CD4-positive, alpha-beta T cell treated with Interleukin-17A for 4 hours (primary cell): ENCODE data around the gene GRM1.

Experiments
- DNase-seq: peaks from one replicate; pipeline ENCODE4 v3.0.0-alpha.2; 2020; ENCODE audit warnings: mixed read lengths

Gene GRM1

DNA sequence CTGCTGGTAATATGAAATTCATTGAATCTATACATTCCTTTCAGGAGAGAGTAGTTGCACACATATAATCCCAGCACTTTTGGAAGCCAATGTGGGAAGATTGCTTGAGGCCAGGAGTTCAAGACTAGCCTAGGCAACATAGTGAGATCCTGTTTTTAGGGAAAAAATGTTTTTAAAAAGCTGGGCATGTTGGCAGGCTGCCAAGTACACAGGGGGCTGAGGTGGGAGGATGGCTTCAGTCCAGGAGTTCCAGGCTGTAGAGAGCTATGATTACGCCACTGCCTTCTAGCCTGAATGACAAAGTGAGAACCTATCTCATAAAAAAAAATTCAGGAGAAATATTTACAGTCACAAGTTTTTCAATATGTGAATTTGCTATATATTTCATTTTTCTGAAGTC lies 71.9 kb downstream of the GRM1 start:
- DNase-seq, result no peak

GRCh38 chr6:146103416-146104072 lies 74.7 kb downstream of the GRM1 start:
- no peak for DNase-seq

GRCh38 chr6:146106532-146106931 lies 77.7 kb downstream of the GRM1 start:
- DNase-seq, result no peak

DNA sequence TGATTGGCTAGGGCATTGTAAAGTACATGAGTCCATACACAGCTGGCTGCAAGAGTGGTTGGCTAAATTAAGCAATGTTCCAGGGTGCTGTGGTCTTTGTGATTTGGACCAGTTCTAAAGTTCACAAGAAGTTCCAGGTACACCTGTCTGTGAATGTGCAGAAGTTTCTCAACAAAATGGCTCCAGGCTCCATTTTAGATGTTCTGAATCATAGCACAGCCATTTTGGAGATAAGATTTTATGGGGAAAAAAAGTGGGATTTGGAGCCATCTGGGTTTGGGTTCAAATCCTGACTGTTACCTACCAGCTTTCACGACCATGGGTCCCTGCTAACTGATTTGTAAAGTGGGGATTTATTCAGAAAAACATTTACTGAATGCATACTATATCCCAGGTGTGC lies 82.1 kb downstream of the GRM1 start:
- DNase-seq, result no peak

DNA sequence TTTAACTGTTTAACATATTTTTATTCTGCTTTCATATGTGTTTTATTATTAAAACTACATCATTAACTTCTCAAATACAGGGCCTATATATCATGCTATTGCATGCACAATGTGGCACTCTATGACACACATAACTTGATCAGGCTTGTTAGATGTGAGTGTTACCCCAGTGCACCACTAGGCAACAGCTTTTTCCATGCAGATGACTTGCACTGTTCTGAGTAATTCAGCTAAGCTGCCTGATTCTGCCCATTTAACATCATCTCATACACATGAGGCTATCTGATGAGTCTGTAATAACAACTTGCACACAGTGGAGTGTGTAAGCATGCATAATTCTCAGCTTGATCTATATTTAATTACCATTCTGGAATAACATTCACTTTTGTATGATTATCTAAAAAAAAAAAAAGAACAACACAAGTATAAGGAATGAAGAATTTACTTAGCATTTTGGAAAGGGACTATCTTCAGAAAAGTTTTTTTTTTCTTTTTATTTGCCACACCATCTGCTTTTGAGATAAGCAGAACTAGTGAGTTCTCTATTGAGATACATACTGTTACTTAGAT lies 83.1 kb downstream of the GRM1 start:
- DNase-seq, result no peak

GRCh38 chr6:146113084-146113623 lies 84.3 kb downstream of the GRM1 start:
- DNase-seq, result no peak

- DNase-seq, result no peak
Measured at GRCh38 chr6:146123616-146124015, 94.8 kb downstream of the GRM1 start.

GRCh38 chr6:146127447-146128215 lies 98.8 kb downstream of the GRM1 start:
- DNase-seq, result no peak

DNA sequence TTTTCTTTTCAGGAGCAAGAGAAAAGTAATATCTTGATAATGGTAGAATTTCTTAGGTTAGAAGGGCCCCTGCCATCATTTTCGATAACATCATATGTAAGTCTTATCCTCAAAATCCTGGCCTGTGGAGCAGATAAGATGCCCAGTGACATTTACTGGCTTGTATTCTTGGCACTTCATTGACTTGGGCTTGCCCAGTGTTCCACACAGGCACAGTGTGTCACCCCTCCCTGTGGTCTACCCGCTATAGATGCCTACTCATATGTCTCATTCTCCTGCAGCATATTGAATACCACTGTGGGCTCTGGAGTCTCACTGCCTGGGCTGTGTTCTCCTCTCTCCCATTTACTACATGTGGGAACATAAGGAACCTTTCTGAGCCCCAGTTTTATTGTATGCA lies 105.0 kb downstream of the GRM1 start:
- no peak for DNase-seq

GRCh38 chr6:146135167-146135566 lies 106.3 kb downstream of the GRM1 start:
- no peak for DNase-seq

DNA sequence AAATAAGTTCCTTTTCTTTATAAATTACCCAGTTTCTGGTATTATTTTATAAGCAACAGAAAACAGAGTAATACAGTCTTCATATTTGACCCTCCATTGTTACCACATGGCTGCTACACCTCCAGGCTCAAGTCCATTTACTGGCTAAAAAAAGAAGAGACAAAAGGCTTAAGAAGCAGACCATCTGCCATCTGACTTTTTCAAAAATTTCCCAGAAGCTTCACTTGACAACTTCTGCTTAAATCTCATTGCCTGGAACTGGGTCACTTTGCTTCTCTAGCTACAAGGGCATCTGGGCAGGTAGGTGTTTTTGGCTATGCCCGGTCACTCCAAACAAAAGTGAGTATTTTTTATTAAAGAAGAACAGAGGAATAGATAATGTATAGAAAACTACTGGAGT lies 118.0 kb downstream of the GRM1 start:
- no peak for DNase-seq

DNA sequence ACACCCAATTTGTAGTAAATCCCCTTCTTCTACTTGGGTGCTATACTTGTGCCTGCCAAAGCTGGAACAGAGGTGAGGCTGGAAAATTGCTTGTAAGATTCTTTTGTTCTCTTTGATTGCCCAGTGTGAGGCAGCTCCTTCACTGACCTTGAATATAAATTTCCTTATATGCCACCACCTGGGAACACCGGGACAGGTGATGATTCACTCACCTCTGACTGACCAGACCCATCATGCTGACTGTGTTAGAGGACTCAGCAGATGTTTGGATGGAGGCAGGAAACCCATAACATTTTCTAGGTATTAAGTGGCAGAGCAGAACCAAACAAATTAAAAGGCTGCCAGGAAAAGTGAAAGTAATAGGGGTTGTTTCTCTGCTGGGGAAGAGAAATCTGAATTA lies 120.9 kb downstream of the GRM1 start:
- no peak for DNase-seq

DNA sequence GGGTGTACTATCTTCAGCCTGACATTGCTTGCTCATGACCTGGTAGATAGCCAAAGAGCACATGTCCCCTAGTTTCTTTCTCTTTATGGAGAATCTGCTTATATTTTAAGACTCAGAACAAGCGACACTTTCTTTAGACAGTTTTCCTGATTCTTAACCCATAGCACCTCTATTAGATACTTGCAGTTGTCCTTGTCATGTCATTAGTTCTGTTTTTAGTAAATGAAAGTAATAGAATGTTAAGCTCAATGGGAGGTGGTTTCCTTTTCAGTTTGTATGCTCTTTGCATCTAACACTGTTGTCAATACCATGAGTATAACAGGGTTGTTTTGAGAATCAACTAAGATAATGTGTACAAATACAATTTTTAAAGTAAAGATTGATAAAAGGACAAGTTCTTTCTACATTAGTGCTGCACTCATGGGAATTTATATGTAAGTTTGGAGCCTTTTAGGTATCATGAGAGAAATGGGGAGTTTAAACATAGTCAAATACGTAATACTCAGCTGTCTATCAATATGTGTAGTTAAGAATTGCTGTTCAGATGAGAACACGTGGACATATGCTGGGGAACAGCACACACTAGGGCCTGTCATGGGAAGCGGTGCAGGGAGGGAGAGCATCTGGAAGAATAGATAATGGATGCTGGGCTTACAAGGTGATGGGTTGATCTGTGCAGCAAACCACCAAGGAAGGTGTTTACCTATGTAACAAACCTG lies 124.3 kb downstream of the GRM1 start:
- DNase-seq, result no peak

DNA sequence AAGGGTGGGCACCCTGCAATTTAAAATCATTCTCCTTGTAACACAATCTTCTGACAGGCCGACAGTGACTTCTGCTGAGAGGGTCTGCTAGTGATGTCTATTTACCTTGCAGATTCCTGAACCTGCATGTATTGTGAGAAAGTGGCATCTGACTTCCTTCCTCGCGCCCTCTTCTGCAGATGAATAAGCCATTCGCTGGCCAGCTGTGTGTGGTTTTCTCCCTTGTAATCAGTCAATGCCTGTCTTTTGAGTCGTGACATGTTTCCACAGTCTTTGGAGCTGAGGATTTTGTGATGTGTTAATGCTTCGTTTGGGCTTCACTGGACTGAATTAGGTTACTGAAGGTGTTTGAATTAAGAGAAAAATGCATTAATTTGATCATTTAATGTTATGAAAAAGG lies 125.3 kb downstream of the GRM1 start:
- DNase-seq, result no peak

DNA sequence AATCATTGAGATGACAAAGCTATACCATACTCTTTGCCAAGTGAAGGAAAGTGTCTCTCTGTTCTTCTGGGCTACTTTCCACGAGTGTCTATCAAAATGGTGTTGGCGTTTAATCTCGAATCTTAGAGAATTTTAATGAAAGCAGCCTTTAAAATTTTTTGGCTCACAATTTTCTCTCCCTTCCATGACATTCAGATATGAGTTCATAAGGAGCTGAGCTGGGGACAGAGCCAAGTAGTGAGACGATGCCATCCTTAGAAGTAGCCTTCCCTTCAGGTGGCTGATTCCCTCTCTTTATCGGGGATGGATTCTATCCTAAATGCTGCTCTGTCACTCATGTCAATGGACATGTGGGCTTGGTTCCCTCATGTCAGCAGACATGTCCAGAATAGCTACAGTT lies 132.8 kb downstream of the GRM1 start:
- DNase-seq, result no peak

GRCh38 chr6:146169872-146170271 lies 141.0 kb downstream of the GRM1 start:
- no peak for DNase-seq

GRCh38 chr6:146177785-146178184 lies 148.9 kb downstream of the GRM1 start:
- DNase-seq, result no peak

GRCh38 chr6:146183831-146184230 lies 155.0 kb downstream of the GRM1 start:
- DNase-seq, result no peak

DNA sequence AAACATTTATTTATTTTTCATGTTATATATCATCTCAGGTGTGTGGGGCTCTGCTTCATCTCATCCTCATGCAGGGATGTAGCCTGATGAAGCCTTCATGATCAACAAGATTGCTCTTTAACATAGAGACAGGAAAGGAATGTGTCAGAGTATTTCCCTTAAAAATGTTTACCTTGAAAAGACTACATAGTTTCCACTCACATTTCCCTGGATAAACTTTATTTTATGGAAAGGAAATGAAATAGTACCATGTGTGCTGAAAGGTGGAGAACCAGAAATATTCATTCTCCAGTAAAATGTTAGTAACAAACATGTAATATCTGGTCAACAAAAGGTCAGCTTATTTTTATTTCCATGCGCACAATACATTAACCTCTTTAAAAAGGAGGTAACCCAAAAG lies 155.8 kb downstream of the GRM1 start:
- no peak for DNase-seq

DNA sequence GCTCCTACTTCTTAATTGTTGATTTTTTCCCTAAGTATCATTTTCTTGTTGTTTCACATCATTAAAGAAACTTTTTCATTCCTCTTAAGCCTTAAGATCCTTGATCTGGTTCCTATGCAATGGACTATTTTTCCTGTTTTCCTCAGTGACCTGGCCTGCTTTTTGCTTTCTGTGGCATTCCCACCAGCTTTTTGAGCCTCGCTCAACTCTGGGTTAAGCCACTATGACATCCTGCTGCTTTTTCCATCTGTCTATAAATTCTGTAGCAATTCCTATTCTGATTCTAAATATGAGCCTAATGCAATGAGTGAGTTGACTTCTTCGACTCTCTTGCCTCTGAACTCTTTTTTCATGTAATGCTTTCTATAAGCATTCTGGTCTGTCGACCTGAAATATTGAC lies 160.3 kb downstream of the GRM1 start:
- DNase-seq, result no peak

DNA sequence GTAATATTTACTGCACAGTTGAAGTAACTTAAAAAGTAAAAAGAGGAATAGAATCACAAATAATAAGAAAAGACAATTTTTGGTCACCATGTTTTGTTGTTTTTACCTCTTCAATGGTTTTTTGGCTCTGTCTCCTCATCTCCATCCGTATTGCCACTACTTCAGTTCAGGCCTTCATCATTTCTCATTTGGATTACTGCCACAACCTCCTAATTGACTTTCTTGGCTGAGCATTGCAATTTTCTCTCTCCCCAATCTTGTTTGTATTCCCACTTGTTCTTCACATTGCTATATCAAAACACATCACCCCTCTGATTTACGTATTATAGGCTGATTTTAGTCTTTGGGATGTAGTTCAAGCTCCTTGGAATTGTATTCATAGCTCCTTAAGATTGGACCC lies 161.7 kb downstream of the GRM1 start:
- no peak for DNase-seq

DNA sequence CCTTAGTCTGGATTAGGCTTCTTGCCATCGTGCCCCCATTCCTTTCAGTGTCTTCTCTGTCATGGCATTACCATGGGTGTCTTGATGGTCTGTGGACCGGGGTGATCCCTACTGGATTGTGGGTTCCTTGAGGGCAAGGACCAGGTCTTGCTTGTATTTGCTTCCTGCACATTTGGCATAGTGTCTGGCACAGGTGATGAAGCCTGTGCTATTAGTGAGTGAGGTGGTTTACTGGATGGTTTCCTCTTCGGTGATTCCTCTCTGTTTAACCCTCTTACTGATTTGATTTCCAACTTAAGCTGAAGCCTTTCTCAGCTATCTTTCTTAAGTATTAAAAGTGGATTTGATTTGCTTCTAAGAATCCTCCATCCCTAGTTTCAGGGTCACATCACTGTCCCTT lies 162.3 kb downstream of the GRM1 start:
- no peak for DNase-seq

DNA sequence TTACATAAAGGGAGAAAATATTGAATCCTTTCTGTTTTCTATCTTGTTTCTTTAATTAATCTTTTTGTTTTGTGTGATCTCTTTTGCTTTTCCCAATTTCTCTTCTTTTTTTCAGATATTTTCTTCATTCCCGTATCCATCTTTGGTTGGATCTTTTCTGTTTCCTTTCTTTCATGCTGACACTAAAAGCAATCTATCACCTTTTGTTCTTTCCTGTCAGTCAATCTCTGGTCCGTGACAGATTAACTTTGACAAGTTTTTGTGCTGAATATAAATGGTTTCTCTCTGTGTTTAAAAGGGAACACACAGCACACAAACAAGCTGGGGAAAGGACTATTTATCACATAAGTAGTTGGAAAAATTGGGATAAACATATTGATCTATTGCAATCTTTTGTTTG lies 162.8 kb downstream of the GRM1 start:
- DNase-seq, result no peak

- no peak for DNase-seq
Measured at GRCh38 chr6:146194434-146194833, 165.6 kb downstream of the GRM1 start.
